HG03139 (cell line): ENCODE results near the gene TCEAL3.
"Not testable (repeated sequence)": the region's sequence is repeated elsewhere in the genome, so short reads cannot be mapped to it uniquely, and the experiment has no call there.

Source experiments
- ATAC-seq: cut with Tn5 transposase; IDR thresholded peaks from one replicate; pipeline ENCODE4 v1.9.1; 2021; ENCODE audit not compliant: unreplicated experiment

TCEAL3 gene

GRCh38 chrX:103607364-103608305 is at the start of gene TCEAL3:
Gene TCEAL3 (plus strand): TSS chrX:103607963. CDS start chrX:103609065, 1,102 bp downstream.
- peak; percentile 57 for ATAC-seq

- ATAC-seq: no peak
Observed at GRCh38 chrX:103560256-103560655, 47.5 kb upstream of the TCEAL3 start.

GRCh38 chrX:103562801-103563200 is 45.0 kb upstream of the TCEAL3 start:
- ATAC-seq: no peak

GRCh38 chrX:103565197-103565596 is 42.6 kb upstream of the TCEAL3 start:
- peak; percentile 50 for ATAC-seq

GRCh38 chrX:103565752-103566151 is 42.0 kb upstream of the TCEAL3 start:
- no peak for ATAC-seq

GRCh38 chrX:103571121-103571520 is 36.6 kb upstream of the TCEAL3 start:
- no peak for ATAC-seq

GRCh38 chrX:103571726-103572125 is 36.0 kb upstream of the TCEAL3 start:
- no peak for ATAC-seq

GRCh38 chrX:103573202-103573601 is 34.6 kb upstream of the TCEAL3 start:
- ATAC-seq: no peak

- no peak for ATAC-seq
Observed at GRCh38 chrX:103584596-103584995, 23.2 kb upstream of the TCEAL3 start.

GRCh38 chrX:103585411-103586313 is 22.1 kb upstream of the TCEAL3 start, which contains the start of gene TCEAL4:
Gene TCEAL4 (plus strand): TSS chrX:103585515. CDS start chrX:103586676, 1,161 bp downstream.
- peak; percentile 85 for ATAC-seq

GRCh38 chrX:103586314-103586646 is 21.5 kb upstream of the TCEAL3 start:
- no peak for ATAC-seq

GRCh38 chrX:103586659-103587058 is 21.1 kb upstream of the TCEAL3 start:
- ATAC-seq: no peak

- not testable (repeated sequence) for ATAC-seq
Observed at GRCh38 chrX:103592295-103592694, 15.5 kb upstream of the TCEAL3 start.

- ATAC-seq: not testable (repeated sequence)
Observed at GRCh38 chrX:103595202-103595601, 12.6 kb upstream of the TCEAL3 start.

GRCh38 chrX:103608306-103608963 is 672 bp downstream of the TCEAL3 start:
- no peak for ATAC-seq

- ATAC-seq: no peak
Observed at GRCh38 chrX:103610282-103610681, 2.5 kb downstream of the TCEAL3 start.

GRCh38 chrX:103613362-103613890 is 5.7 kb downstream of the TCEAL3 start:
- no peak for ATAC-seq

GRCh38 chrX:103614999-103615398 is 7.2 kb downstream of the TCEAL3 start:
- no peak for ATAC-seq

GRCh38 chrX:103615781-103616371 is 8.1 kb downstream of the TCEAL3 start:
- ATAC-seq: no peak

GRCh38 chrX:103616676-103617186 is 9.0 kb downstream of the TCEAL3 start:
- no peak for ATAC-seq
